Astrocyte (in vitro differentiated cells and primary cell): Measurements from ENCODE around the gene ITSN1.

ENCODE experiments used
- CTCF ChIP-seq: IDR thresholded peaks from 2 replicates; pipeline ENCODE4 v1.5.1; 2011; ENCODE audit warnings: low read depth, mild to moderate bottlenecking, inconsistent platforms, low read length, moderate library complexity; ENCODE audit not compliant: insufficient read depth
- EZH2 ChIP-seq: IDR thresholded peaks from 2 replicates; pipeline ENCODE4 v1.6.1; 2012; ENCODE audit warnings: mild to moderate bottlenecking, low read length, inconsistent platforms; ENCODE audit not compliant: insufficient read depth

GRCh38 chr21:33866826-33867225, 224.5 kb downstream of the ITSN1 start:
- TF ChIP-seq CTCF (no peak), EZH2 (no peak)
